Measurements from ENCODE around the gene CPED1. TPM values are rescaled to one million over a fixed set of nuclear protein-coding genes. Genes with fewer than 3 reads are reported as not detected.

Gene CPED1
- total RNA-seq, 1 donor: 95.9 TPM

DNA sequence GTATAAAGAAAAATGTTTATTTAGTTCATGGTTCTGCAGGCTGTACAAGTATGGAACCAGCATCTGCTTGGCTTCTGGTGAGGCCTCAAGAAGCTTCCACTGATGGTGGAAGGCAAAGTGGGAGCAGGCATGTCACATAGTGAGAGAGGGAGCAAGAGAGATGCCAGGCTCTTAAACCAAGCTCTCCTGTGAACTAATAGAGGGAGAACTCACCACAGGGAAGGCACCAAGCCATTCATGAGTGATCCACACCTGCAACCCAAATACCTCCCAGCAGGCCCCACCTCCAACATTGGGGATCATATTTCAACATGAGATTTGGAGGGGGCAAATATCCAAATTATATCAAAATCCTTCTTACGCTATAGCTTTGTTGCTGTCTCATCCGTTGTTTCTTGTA lies 113.1 kb downstream of the CPED1 start:
- H3K4me3 ChIP-seq (ENCODE audit: low read depth, low read length): no peak overlapping the region
- DNase-seq (ENCODE audit: low read depth): no peak
- TF ChIP-seq, protein P1, sequence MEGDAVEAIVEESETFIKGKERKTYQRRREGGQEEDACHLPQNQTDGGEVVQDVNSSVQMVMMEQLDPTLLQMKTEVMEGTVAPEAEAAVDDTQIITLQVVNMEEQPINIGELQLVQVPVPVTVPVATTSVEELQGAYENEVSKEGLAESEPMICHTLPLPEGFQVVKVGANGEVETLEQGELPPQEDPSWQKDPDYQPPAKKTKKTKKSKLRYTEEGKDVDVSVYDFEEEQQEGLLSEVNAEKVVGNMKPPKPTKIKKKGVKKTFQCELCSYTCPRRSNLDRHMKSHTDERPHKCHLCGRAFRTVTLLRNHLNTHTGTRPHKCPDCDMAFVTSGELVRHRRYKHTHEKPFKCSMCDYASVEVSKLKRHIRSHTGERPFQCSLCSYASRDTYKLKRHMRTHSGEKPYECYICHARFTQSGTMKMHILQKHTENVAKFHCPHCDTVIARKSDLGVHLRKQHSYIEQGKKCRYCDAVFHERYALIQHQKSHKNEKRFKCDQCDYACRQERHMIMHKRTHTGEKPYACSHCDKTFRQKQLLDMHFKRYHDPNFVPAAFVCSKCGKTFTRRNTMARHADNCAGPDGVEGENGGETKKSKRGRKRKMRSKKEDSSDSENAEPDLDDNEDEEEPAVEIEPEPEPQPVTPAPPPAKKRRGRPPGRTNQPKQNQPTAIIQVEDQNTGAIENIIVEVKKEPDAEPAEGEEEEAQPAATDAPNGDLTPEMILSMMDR (IDR thresholded peaks at IDR 0.05; ENCODE audit: insufficient read depth, low read depth, low read length): no peak

GRCh38 chr7:121102619-121103018 lies 114.1 kb downstream of the CPED1 start:
- TF ChIP-seq, protein P1 (IDR thresholded peaks at IDR 0.05; ENCODE audit: insufficient read depth, low read depth, low read length): no peak
- no peak for DNase-seq (ENCODE audit: low read depth)
- H3K4me3 ChIP-seq (ENCODE audit: low read depth, low read length): no peak overlapping the region

- no peak for DNase-seq (ENCODE audit: low read depth)
- TF ChIP-seq, protein P1 (IDR thresholded peaks at IDR 0.05; ENCODE audit: insufficient read depth, low read depth, low read length): no peak
- no peak overlapping the region for H3K4me3 ChIP-seq (ENCODE audit: low read depth, low read length)
Measured at GRCh38 chr7:121103086-121103485, 114.6 kb downstream of the CPED1 start.

GRCh38 chr7:121103579-121103978 lies 115.1 kb downstream of the CPED1 start:
- H3K4me3 ChIP-seq (ENCODE audit: low read depth, low read length): no peak overlapping the region
- peak; percentile 42 for DNase-seq (ENCODE audit: low read depth)
- TF ChIP-seq, protein P1 (IDR thresholded peaks at IDR 0.05; ENCODE audit: insufficient read depth, low read depth, low read length): no peak

- no peak for DNase-seq (ENCODE audit: low read depth)
- H3K4me3 ChIP-seq (ENCODE audit: low read depth, low read length): no peak overlapping the region
- TF ChIP-seq, protein P1 (IDR thresholded peaks at IDR 0.05; ENCODE audit: insufficient read depth, low read depth, low read length): no peak
Measured at GRCh38 chr7:121105262-121105661, 116.8 kb downstream of the CPED1 start.

DNA sequence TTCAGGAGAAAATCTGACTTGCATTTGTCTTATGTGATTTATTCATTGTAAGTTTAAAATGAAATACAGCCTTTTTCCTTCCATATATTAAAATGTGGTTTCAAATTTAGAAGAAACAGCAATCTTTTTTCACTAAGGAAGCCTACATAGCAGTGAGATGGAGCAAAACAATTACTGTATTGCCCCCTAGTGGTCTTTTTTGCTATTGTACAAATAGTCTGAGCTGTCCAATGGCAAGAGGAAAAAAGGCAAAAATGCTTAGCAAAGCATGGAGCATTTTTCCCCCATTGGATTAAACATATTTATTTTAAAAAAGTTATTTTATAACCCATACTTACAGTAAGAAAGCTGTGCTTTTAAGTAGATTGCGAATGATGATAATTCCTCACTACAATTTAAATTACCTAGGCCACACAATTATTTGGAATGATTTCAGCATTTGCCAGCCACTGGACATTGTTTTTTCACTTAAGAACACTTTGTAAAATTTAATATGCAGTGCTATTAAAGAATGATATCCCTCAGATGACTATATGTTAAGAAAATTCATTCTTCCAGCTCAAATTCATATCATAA lies 119.5 kb downstream of the CPED1 start:
- DNase-seq (ENCODE audit: low read depth): peak; percentile 80
- H3K4me3 ChIP-seq (ENCODE audit: low read depth, low read length): no peak overlapping the region
- TF ChIP-seq, protein P1 (IDR thresholded peaks at IDR 0.05; ENCODE audit: insufficient read depth, low read depth, low read length): peak; percentile 76

- no peak for DNase-seq (ENCODE audit: low read depth)
- no peak overlapping the region for H3K4me3 ChIP-seq (ENCODE audit: low read depth, low read length)
- TF ChIP-seq, protein P1 (IDR thresholded peaks at IDR 0.05; ENCODE audit: insufficient read depth, low read depth, low read length): no peak
Measured at GRCh38 chr7:121109145-121109544, 120.6 kb downstream of the CPED1 start.

All from fibroblast of villous mesenchyme (primary cell).